GM06990 (cell line): ENCODE data around the gene NANOS2.

ENCODE experiments used
- DNase-seq: peaks from one replicate; pipeline ENCODE4 v3.0.0-alpha.2; 2011; ENCODE audit not compliant: insufficient read length; ENCODE audit errors: extremely low read depth
- H3K27me3 ChIP-seq: replicated peaks from 2 replicates; pipeline ENCODE4 v1.6.0; 2011; ENCODE audit warnings: low read length; ENCODE audit not compliant: control insufficient read depth, insufficient read depth
- H3K36me3 ChIP-seq: 2 replicates; pipeline ENCODE4 v1.5.1; 2011; ENCODE audit warnings: low read length; ENCODE audit not compliant: control insufficient read depth, insufficient read depth
- H3K4me3 ChIP-seq: replicated peaks from 2 replicates; pipeline ENCODE4 v1.5.1; 2011; ENCODE audit warnings: low read depth, mild to moderate bottlenecking, control low read depth, low read length
- TF ChIP-seq, protein P1 (sequence below): IDR thresholded peaks from 2 replicates; pipeline ENCODE4 v1.5.1; 2011; ENCODE audit warnings: low read length, control low read depth, mild to moderate bottlenecking, inconsistent platforms; ENCODE audit not compliant: insufficient read depth, poor library complexity, severe bottlenecking

Gene NANOS2

GRCh38 chr19:45901912-45902650 is 12.5 kb downstream of the NANOS2 start, which contains the start of gene MYPOP:
TSS of gene MYPOP (minus strand) at chr19:45902613. CDS start at chr19:45901773, 840 bp downstream.
- DNase-seq: no peak
- H3K4me3 ChIP-seq: peak within 1 kb of the TSS; percentile 84
- TF ChIP-seq, protein P1, sequence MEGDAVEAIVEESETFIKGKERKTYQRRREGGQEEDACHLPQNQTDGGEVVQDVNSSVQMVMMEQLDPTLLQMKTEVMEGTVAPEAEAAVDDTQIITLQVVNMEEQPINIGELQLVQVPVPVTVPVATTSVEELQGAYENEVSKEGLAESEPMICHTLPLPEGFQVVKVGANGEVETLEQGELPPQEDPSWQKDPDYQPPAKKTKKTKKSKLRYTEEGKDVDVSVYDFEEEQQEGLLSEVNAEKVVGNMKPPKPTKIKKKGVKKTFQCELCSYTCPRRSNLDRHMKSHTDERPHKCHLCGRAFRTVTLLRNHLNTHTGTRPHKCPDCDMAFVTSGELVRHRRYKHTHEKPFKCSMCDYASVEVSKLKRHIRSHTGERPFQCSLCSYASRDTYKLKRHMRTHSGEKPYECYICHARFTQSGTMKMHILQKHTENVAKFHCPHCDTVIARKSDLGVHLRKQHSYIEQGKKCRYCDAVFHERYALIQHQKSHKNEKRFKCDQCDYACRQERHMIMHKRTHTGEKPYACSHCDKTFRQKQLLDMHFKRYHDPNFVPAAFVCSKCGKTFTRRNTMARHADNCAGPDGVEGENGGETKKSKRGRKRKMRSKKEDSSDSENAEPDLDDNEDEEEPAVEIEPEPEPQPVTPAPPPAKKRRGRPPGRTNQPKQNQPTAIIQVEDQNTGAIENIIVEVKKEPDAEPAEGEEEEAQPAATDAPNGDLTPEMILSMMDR: no peak
- no peaks in the 10 kb centered on the region for H3K27me3 ChIP-seq
- no peaks in the 10 kb centered on the region; the same call in 1 of the 2 replicates for H3K36me3 ChIP-seq

- TF ChIP-seq, protein P1: no peak
- no peak for DNase-seq
- H3K27me3 ChIP-seq: no peaks in the 10 kb centered on the region
- peak overlapping the region; percentile 84 for H3K4me3 ChIP-seq
- H3K36me3 ChIP-seq: no peaks in the 10 kb centered on the region; the same call in 1 of the 2 replicates
Measured at GRCh38 chr19:45901432-45901911, 13.1 kb downstream of the NANOS2 start.

DNA sequence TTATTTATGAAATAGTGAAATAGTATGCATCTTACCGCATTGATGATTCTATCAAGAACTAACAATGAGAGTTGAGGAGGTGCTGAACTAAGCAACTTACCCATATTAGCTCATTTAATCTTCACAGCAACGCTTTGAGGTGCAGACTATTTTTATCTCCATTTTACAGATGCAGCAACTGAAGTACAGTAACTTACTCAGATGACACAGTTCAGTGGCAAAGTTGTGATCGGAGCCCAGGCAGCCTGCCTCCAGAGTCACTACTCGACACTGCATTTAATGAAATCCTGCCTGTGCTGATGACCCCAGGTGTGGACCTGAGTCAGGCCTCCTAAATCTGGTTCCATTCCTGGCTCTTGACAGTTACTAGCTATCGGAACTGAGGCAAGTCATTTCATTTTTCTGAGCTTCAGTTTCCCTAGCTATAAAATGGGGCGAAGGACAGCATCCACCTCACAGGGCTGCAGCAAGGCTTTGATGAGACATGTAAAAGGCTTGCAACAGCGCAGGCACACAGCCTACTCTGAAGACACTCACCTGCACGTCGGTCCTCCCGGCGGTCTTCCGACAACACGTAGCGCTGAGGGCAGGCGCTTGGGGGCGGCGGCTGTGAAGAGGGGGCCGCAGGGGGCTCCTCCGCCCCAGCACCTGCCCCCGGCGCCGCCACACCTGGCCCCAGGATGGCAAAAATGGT is 13.7 kb downstream of the NANOS2 start:
- Histone ChIP-seq H3K4me3 (peak overlapping the region; percentile 84), H3K27me3 (no peaks in the 10 kb centered on the region), H3K36me3 (no peaks in the 10 kb centered on the region; the same call in 1 of the 2 replicates)
- TF ChIP-seq, protein P1: no peak
- DNase-seq: no peak

DNA sequence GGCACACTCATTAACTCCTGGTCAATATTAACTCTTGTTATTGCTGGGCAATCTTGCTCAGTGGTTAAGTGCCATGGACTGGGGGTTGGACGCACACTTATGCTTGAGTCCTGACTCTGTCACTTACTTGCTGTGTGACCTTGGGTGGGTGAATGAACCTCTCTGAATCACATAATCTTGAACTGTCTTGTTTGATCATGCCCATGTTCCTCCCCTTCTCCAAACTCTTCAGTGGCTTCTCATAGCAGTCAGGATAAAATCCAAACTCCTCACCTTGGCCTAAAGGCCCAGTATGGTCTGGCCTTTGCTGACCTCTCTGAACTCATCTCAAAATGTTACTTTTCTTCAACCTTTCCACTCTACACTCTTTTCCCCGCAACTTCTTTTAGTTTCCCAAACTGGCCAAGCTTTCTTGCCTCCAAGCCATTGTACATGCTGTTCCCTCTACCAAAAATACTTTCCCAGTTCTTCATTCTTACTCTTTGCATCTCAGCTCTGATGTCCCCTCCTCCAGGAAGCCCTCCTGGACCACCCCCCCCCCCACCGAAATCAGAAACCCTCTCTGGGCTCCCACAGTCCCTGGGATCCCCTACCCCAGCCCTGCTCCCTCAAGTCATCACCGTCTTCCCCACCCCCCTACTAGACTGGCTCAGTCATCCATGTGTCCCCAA is 14.5 kb downstream of the NANOS2 start:
- no peaks in the 10 kb centered on the region; the same call in none of the 2 replicates for H3K36me3 ChIP-seq
- no peaks in the 10 kb centered on the region for H3K27me3 ChIP-seq
- TF ChIP-seq, protein P1: no peak
- no peak overlapping the region for H3K4me3 ChIP-seq
- DNase-seq: no peak

GRCh38 chr19:45899253-45899652 is 15.3 kb downstream of the NANOS2 start:
- TF ChIP-seq, protein P1: no peak
- Histone ChIP-seq H3K4me3 (no peak overlapping the region), H3K36me3 (peaks cover 2% of the 10 kb centered on the region), H3K27me3 (no peaks in the 10 kb centered on the region)
- DNase-seq: no peak
